GM23248 (cell line): Measurements from ENCODE around the gene ACACA. TPM values are rescaled to one million over a fixed set of nuclear protein-coding genes. Genes with fewer than 3 reads are reported as not detected.
A peak's percentile ranks its signal among the peaks of the same experiment; 100 is the strongest.
"Not testable (repeated sequence)": the region's sequence is repeated elsewhere in the genome, so short reads cannot be mapped to it uniquely, and the experiment has no call there.

Experiments used
- DNase-seq: peaks from one replicate; pipeline ENCODE4 v3.0.0-alpha.2; 2015
- H2AFZ ChIP-seq: fragments of 200-600 bp; sonication (generic); 2 replicates; pipeline ENCODE4 v1.6.1; 2016; ENCODE audit warnings: antibody characterized with exemption
- H3F3A ChIP-seq: fragments of 200-600 bp; sonication (generic); 2 replicates; pipeline ENCODE4 v1.6.1; 2016; ENCODE audit warnings: mild to moderate bottlenecking, antibody characterized with exemption, mixed run types; ENCODE audit not compliant: insufficient read depth
- H3K27ac ChIP-seq: fragments of 200-600 bp; sonication (generic); 2 replicates; pipeline ENCODE4 v1.5.1; 2016; ENCODE audit warnings: mild to moderate bottlenecking
- H3K27me3 ChIP-seq: fragments of 200-600 bp; sonication (generic); replicated peaks from 2 replicates; pipeline ENCODE4 v1.6.1; 2016; ENCODE audit warnings: mild to moderate bottlenecking; ENCODE audit not compliant: insufficient read depth
- H3K36me3 ChIP-seq: fragments of 200-600 bp; sonication (generic); 2 replicates; pipeline ENCODE4 v1.6.1; 2016; ENCODE audit warnings: low read depth, mild to moderate bottlenecking
- H3K4me1 ChIP-seq: fragments of 200-600 bp; sonication (generic); 2 replicates; pipeline ENCODE4 v1.6.1; 2016; ENCODE audit warnings: mild to moderate bottlenecking; ENCODE audit not compliant: insufficient read depth
- H3K4me2 ChIP-seq: fragments of 200-600 bp; sonication (generic); one replicate; pipeline ENCODE4 v1.6.1; 2016; ENCODE audit warnings: mild to moderate bottlenecking; ENCODE audit not compliant: unreplicated experiment
- H3K4me3 ChIP-seq: fragments of 200-600 bp; sonication (generic); 2 replicates; pipeline ENCODE4 v1.5.1; 2016; ENCODE audit warnings: mild to moderate bottlenecking
- H3K79me2 ChIP-seq: fragments of 200-600 bp; sonication (generic); 2 replicates; pipeline ENCODE4 v1.6.1; 2016; ENCODE audit warnings: mild to moderate bottlenecking; ENCODE audit not compliant: insufficient read depth
- H3K9ac ChIP-seq: fragments of 200-600 bp; sonication (generic); 2 replicates; pipeline ENCODE4 v1.6.1; 2016; ENCODE audit warnings: mild to moderate bottlenecking
- H3K9me2 ChIP-seq: fragments of 200-600 bp; sonication (generic); 2 replicates; pipeline ENCODE4 v1.6.1; 2016; ENCODE audit warnings: mixed run types, mild to moderate bottlenecking, moderate library complexity; ENCODE audit not compliant: insufficient read depth
- H3K9me3 ChIP-seq: fragments of 200-600 bp; sonication (generic); one replicate; pipeline ENCODE4 v1.6.1; 2017; ENCODE audit warnings: low read depth
- H4K20me1 ChIP-seq: fragments of 200-600 bp; sonication (generic); 2 replicates; pipeline ENCODE4 v1.6.0; 2016; ENCODE audit not compliant: insufficient read depth
- EZH2 ChIP-seq: fragments of 200-600 bp; sonication (generic); IDR thresholded peaks from 2 replicates; pipeline ENCODE4 v1.6.1; 2018; ENCODE audit warnings: antibody characterized with exemption, mild to moderate bottlenecking; ENCODE audit not compliant: insufficient read depth, poor library complexity, severe bottlenecking
- EZH2phosphoT487 ChIP-seq: fragments of 200-600 bp; sonication (generic); IDR thresholded peaks from 2 replicates; pipeline ENCODE4 v1.6.1; 2018; ENCODE audit warnings: antibody characterized with exemption, moderate library complexity, mild to moderate bottlenecking, low read depth; ENCODE audit not compliant: insufficient read depth
- WGBS, 2 experiments: methylation state at CpG; one replicate each; pipeline ENCODE4 v1.1.6; 2015 to 2017; ENCODE audit warnings: low lambda C conversion rate in 2 of 2, low coverage in 1 of 2; ENCODE audit errors: missing lambda C conversion rate in 2 of 2; 5-methylcytosine and 5-hydroxymethylcytosine counted together
- in situ Hi-C: fragments of 300-500 bp; cut with MboI; formaldehyde crosslinking; loops from 2 replicates; pipeline ENCODE4 v1.15.0; 2020
- polyA plus RNA-seq: library from polyadenylated mRNA; unstranded; fragments of >200 nt; fragmentation: Nextera tagmentation; extraction: Ambion mirVana; gene quantifications from 2 replicates; pipeline ENCODE4 v1.2.1, GENCODE V29; 2016
- total RNA-seq: library from RNA; depleted of rRNA; stranded (reverse); fragments of >200 nt; shearing (Covaris generic); gene quantifications from 2 replicates; pipeline ENCODE4 v1.2.3, GENCODE V29; 2014

Gene ACACA
- total and polyA plus RNA-seq, 2 experiments from 2014 or later, result 10.2 to 21.9 TPM

DNA sequence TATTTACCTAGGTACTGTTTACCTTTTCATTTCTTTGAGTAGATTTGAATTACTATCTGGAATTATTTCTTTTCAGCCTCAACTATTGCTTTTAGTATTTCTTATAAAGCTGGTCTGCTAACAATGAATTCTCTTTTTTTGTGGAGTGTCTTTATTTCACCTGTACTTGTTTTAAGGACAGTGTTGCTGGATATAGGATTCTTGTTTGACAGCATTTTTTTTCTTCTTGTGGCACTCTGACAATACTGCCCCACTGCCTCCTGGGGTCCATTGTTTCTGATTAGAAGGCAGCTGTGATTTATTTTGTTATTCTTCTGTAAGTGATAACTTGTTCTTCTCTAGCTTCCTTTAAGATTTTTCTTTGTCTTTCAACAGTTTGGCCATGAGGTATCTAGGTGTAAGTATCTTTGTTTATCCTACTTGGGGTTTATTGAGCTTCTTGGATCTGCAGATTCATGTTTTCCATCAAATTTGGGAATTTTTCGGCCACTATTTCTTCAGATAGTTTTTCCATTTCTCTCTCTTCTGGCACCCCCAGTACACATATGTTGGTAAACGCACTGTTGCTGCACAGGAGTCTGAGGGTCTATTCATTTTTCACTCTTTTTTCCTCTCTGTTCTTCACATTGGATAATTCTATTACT is 327.4 kb downstream of the ACACA start:
- Histone ChIP-seq H3K36me3 (no peaks in the 10 kb centered on the region), H3K79me2 (no peaks in the 10 kb centered on the region), H3K4me3 (no peak overlapping the region), H3K9me2 (no peaks in the 10 kb centered on the region), H2AFZ (no peak overlapping the region), H3K4me2 (no peak overlapping the region), H3K27me3 (no peaks in the 10 kb centered on the region), H3K9ac (no peak overlapping the region), H3F3A (0 out of 2 replicates have a peak, but pooled peaks cover 4% of the 10 kb centered on the region), H3K9me3 (no peaks in the 10 kb centered on the region), H4K20me1 (no peaks in the 10 kb centered on the region), H3K4me1 (no peaks in the 10 kb centered on the region), H3K27ac (no peak overlapping the region)
- TF ChIP-seq EZH2 (no peak), EZH2phosphoT487 (no peak)
- no peak for DNase-seq
- 59 to 69% methylated on average over 2 of the region's 2 CpGs for WGBS, 2 experiments
- in situ Hi-C loops, result no loop called here

DNA sequence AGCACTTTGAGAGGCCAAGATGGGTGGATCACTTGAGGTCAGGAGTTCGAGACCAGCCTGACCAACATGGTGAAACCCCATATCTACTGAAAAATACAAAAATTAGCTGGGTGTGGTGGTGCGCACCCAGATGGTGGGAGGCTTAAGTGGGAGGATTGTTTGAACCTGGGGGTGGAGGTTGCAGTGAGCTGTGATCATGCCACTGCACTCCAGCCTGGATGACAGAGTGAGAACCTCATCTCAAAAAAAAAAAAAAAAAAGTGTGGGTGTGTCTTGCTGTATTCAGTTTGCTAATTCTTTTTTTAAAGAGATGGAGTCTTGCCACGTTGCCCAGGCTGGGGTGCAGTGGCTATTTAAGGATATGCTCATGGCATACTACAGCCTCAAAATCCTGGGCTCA is 333.2 kb downstream of the ACACA start:
- 58 to 67% methylated on average over 3 of the region's 3 CpGs for WGBS, 2 experiments

DNA sequence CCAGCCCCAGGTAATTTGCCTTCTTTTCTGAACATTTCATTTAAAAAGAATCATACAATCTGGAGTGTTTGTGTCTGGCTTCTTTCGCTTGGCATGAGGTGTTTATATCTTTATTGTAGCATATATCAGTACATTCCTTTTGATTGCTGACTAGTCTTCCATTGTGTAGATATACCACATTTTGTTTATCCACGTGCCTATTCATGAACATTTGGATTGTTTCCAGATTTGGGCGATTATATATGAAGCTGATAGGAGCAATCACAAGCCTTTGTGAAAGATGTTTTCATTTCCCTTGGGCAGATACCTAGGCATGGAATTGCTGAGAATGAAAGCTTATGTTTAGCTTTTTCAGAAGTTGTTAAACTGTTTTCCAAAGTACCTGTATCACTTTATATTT is 337.5 kb downstream of the ACACA start:
- no peaks in the 10 kb centered on the region for H3K79me2 ChIP-seq
- H3K27me3 ChIP-seq, result no peaks in the 10 kb centered on the region
- no peaks in the 10 kb centered on the region for H3K9me2 ChIP-seq
- no peaks in the 10 kb centered on the region for H3F3A ChIP-seq
- 0 out of 2 replicates have a peak, but pooled peaks cover 3% of the 10 kb centered on the region for H3K4me1 ChIP-seq
- no peak overlapping the region for H3K4me3 ChIP-seq
- H3K27ac ChIP-seq, result no peak overlapping the region
- in situ Hi-C loops, result no loop called here
- H2AFZ ChIP-seq, result no peak overlapping the region
- H3K9me3 ChIP-seq, result no peaks in the 10 kb centered on the region
- 74 to 80% methylated on average over 3 of the region's 3 CpGs for WGBS, 2 experiments
- no peak overlapping the region for H3K4me2 ChIP-seq
- no peak for DNase-seq
- H3K9ac ChIP-seq, result no peak overlapping the region
- no peak for TF ChIP-seq EZH2
- no peak for TF ChIP-seq EZH2phosphoT487
- H4K20me1 ChIP-seq, result no peaks in the 10 kb centered on the region
- no peaks in the 10 kb centered on the region for H3K36me3 ChIP-seq

More for the DNA sequence above, 333.2 kb downstream of the ACACA start:
- H3K4me1 ChIP-seq, H3F3A ChIP-seq, H3K4me3 ChIP-seq, H2AFZ ChIP-seq, H3K27me3 ChIP-seq, DNase-seq, H4K20me1 ChIP-seq, H3K27ac ChIP-seq, H3K4me2 ChIP-seq, H3K9me2 ChIP-seq, H3K9me3 ChIP-seq, H3K9ac ChIP-seq, H3K79me2 ChIP-seq, in situ Hi-C loops, H3K36me3 ChIP-seq: not testable (repeated sequence)

DNA sequence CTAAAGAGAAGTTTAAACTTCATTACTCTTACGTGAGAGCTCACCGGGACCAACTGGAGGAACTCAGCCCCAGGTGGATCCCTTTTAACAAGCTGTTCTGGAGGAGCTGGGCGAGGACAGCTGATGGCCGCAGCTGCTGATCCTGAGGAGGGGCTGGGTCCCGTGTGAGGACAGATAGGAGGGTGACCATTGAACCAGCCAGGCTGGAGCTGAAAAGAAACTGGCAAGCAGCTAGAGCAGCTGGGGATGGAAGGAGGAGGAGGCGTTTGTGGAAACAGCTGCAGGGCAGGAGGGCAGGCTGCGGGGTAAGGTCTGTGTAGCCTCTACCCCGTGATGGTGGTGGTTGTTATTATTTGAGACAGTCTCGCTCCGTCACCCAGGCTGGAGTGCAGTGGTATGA is 338.4 kb downstream of the ACACA start:
- H4K20me1 ChIP-seq, result no peaks in the 10 kb centered on the region
- H3K79me2 ChIP-seq, result no peaks in the 10 kb centered on the region
- no peaks in the 10 kb centered on the region for H3K36me3 ChIP-seq
- H3K9ac ChIP-seq, result no peak overlapping the region
- in situ Hi-C loops, result no loop called here
- H3K9me2 ChIP-seq, result no peaks in the 10 kb centered on the region
- H2AFZ ChIP-seq, result no peak overlapping the region
- 57 to 58% methylated on average over 10 of the region's 10 CpGs for WGBS, 2 experiments
- no peak for DNase-seq
- H3K27me3 ChIP-seq, result no peaks in the 10 kb centered on the region
- H3K4me3 ChIP-seq, result no peak overlapping the region
- no peaks in the 10 kb centered on the region for H3K9me3 ChIP-seq
- H3K27ac ChIP-seq, result no peak overlapping the region
- TF ChIP-seq EZH2 (no peak), EZH2phosphoT487 (no peak)
- H3K4me2 ChIP-seq, result no peak overlapping the region
- no peaks in the 10 kb centered on the region for H3F3A ChIP-seq
- H3K4me1 ChIP-seq, result 0 out of 2 replicates have a peak, but pooled peaks cover 3% of the 10 kb centered on the region

DNA sequence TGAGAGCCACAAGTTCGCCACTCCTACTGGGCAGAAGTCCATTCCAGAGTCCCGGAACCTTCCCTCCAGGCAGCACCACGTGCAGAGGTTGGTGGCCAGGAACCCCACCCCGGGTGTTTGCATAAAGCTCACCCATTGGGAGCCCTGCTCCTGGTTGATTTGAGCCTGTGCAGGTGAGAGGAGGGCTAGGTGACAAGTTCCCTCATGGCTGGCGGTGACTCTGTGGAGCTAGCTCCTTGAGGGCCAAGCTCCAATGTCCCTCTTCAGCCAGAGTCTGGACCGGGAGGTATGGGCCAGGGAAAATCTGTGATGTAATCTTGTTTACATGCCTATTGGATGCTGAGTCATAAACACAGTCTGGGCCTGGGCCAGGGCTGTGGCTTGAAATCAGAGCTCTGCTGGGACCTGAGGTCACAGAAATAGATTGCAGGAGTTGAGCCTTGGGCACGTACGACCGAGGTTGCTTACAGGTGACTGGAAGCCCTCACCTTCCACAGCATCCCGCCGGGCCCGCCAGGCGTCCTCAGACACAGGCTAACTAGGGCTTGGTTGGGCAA is 339.0 kb downstream of the ACACA start:
- no peaks in the 10 kb centered on the region for H3K79me2 ChIP-seq
- H3K4me3 ChIP-seq, result no peak overlapping the region
- no peaks in the 10 kb centered on the region for H4K20me1 ChIP-seq
- H3F3A ChIP-seq, result no peaks in the 10 kb centered on the region
- no peak overlapping the region for H2AFZ ChIP-seq
- H3K9ac ChIP-seq, result no peak overlapping the region
- no peaks in the 10 kb centered on the region for H3K27me3 ChIP-seq
- H3K4me2 ChIP-seq, result no peak overlapping the region
- in situ Hi-C loops, result no loop called here
- TF ChIP-seq EZH2 (no peak), EZH2phosphoT487 (no peak)
- no peaks in the 10 kb centered on the region for H3K9me3 ChIP-seq
- H3K4me1 ChIP-seq, result 0 out of 2 replicates have a peak, but pooled peaks cover 3% of the 10 kb centered on the region
- H3K36me3 ChIP-seq, result no peaks in the 10 kb centered on the region
- no peaks in the 10 kb centered on the region for H3K9me2 ChIP-seq
- DNase-seq, result peak; percentile 86
- H3K27ac ChIP-seq, result no peak overlapping the region
- 40 to 45% methylated on average over 13 of the region's 13 CpGs for WGBS, 2 experiments
